HG03045 (cell line): ENCODE data around the gene NMRK2.
"Not testable (repeated sequence)": the region's sequence is repeated elsewhere in the genome, so short reads cannot be mapped to it uniquely, and the experiment has no call there.

Experiments
- ATAC-seq: cut with Tn5 transposase; IDR thresholded peaks from one replicate; pipeline ENCODE4 v1.9.1; 2021; ENCODE audit warnings: mild to moderate bottlenecking, moderate library complexity; ENCODE audit not compliant: unreplicated experiment

NMRK2 gene

GRCh38 chr19:3936506-3937442 is 3.9 kb downstream of the NMRK2 start:
- no peak for ATAC-seq

- ATAC-seq = not testable (repeated sequence)
Observed at GRCh38 chr19:3938300-3938950, 5.6 kb downstream of the NMRK2 start.

- ATAC-seq = no peak
Observed at GRCh38 chr19:3942790-3943409, 10.0 kb downstream of the NMRK2 start.

GRCh38 chr19:3944018-3944721 is 11.3 kb downstream of the NMRK2 start:
- no peak for ATAC-seq

GRCh38 chr19:3945838-3946237 is 13.0 kb downstream of the NMRK2 start:
- no peak for ATAC-seq

GRCh38 chr19:3947316-3947933 is 14.6 kb downstream of the NMRK2 start:
- not testable (repeated sequence) for ATAC-seq

- ATAC-seq = no peak
Observed at GRCh38 chr19:3949294-3949693, 16.4 kb downstream of the NMRK2 start.

- ATAC-seq = no peak
Observed at GRCh38 chr19:3949997-3950859, 17.4 kb downstream of the NMRK2 start.

- ATAC-seq = no peak
Observed at GRCh38 chr19:3950871-3951861, 18.3 kb downstream of the NMRK2 start.

- ATAC-seq = not testable (repeated sequence)
Observed at GRCh38 chr19:3952755-3953276, 19.9 kb downstream of the NMRK2 start.

GRCh38 chr19:3954107-3954506 is 21.2 kb downstream of the NMRK2 start:
- no peak for ATAC-seq

- not testable (repeated sequence) for ATAC-seq
Observed at GRCh38 chr19:3955276-3955675, 22.4 kb downstream of the NMRK2 start.

- ATAC-seq = no peak
Observed at GRCh38 chr19:3955688-3956087, 22.8 kb downstream of the NMRK2 start.

- no peak for ATAC-seq
Observed at GRCh38 chr19:3958836-3959765, 26.2 kb downstream of the NMRK2 start.

- ATAC-seq = no peak
Observed at GRCh38 chr19:3959766-3960131, 26.9 kb downstream of the NMRK2 start.

GRCh38 chr19:3961007-3961406 is 28.1 kb downstream of the NMRK2 start:
- no peak for ATAC-seq
